Tibial nerve (tissue), 4 donors: ENCODE results near the gene MTMR3. TPM values are rescaled to one million over a fixed set of nuclear protein-coding genes. Genes with fewer than 3 reads are reported as not detected.

ENCODE experiments used
- DNase-seq, 2 donors: peaks; one replicate each; pipeline ENCODE4 v3.0.0-alpha.2; 2019; ENCODE audit warnings: low spot score in 2 of 2
- H3K27ac ChIP-seq, 4 donors: fragments of 200-600 bp; sonication (generic) in 3 of 4; one replicate each; pipeline ENCODE4 v1.5.1; 2017 to 2019; ENCODE audit warnings: mild to moderate bottlenecking in 1 of 4
- H3K27me3 ChIP-seq, 2 donors: fragments of 200-600 bp; sonication (generic) in 1 of 2; one replicate each; pipeline versions ENCODE4 v1.5.1 to v1.6.0; 2017 to 2019
- H3K36me3 ChIP-seq, 3 donors: fragments of 200-600 bp; sonication (generic); one replicate each; pipeline ENCODE4 v1.5.1; 2018 to 2019
- H3K4me1 ChIP-seq, 4 donors: fragments of 200-600 bp; sonication (generic) in 3 of 4; one replicate each; pipeline ENCODE4 v1.5.1; 2017 to 2019
- H3K4me3 ChIP-seq, 4 donors: fragments of 200-600 bp; sonication (generic) in 3 of 4; one replicate each; pipeline ENCODE4 v1.5.1; 2017 to 2019; ENCODE audit warnings: mild to moderate bottlenecking in 1 of 4, moderate library complexity in 1 of 4
- H3K9me3 ChIP-seq, 4 donors: fragments of 200-600 bp; sonication (generic) in 3 of 4; one replicate each; pipeline ENCODE4 v1.5.1; 2017 to 2019
- CTCF ChIP-seq, 5 experiments: fragments of 200-600 bp in 3 of 5; fragments of 450-650 bp in 2 of 5; sonication (generic) in 3 of 5; IDR thresholded peaks; one replicate each; pipeline ENCODE4 v1.5.1; 2016 to 2019; ENCODE audit warnings: antibody characterized with exemption in 5 of 5, mild to moderate bottlenecking in 3 of 5, moderate library complexity in 2 of 5
- EP300 ChIP-seq, 2 donors: sonication (generic); formaldehyde crosslinking; IDR thresholded peaks; one replicate each; pipeline ENCODE4 v1.6.1; 2017; ENCODE audit warnings: antibody characterized with exemption in 2 of 2, mild to moderate bottlenecking in 1 of 2
- POLR2A ChIP-seq, 2 donors: fragments of 450-650 bp; IDR thresholded peaks; one replicate each; pipeline ENCODE4 v1.6.1; 2017; ENCODE audit warnings: antibody characterized with exemption in 2 of 2, mild to moderate bottlenecking in 2 of 2, moderate library complexity in 2 of 2
- WGBS, 2 donors: methylation state at CpG; one replicate each; pipeline ENCODE4 v1.1.5; 2018; 5-methylcytosine and 5-hydroxymethylcytosine counted together
- total RNA-seq, 4 donors: library from RNA; depleted of rRNA; stranded (reverse); fragments of >200 nt; gene quantifications; one replicate each; pipeline ENCODE4 v1.1.0, GENCODE V29; 2016

Gene MTMR3
- total RNA-seq, 4 donors from 2014 or later, result 56.1 to 91.2 (median 74.5) TPM

GRCh38 chr22:29947410-29948384, 64.7 kb downstream of the MTMR3 start:
- Histone ChIP-seq H3K27ac (no peak overlapping the region), H3K4me1 (peaks cover 0 to 82% (median 12%) of the 10 kb centered on the region in 4 donors), H3K36me3 (no peaks in the 10 kb centered on the region), H3K4me3 (no peak overlapping the region), H3K27me3 (no peaks in the 10 kb centered on the region), H3K9me3 (no peaks in the 10 kb centered on the region)
- no peak for TF ChIP-seq EP300 (IDR thresholded peaks at IDR 0.05)
- no peak for TF ChIP-seq CTCF (IDR thresholded peaks at IDR 0.05)
- no peak for TF ChIP-seq POLR2A (IDR thresholded peaks at IDR 0.05)
- WGBS, 2 donors, result 28 to 33% methylated on average over 4 of the region's 4 CpGs
- no peak for DNase-seq

GRCh38 chr22:29948385-29948769, 65.4 kb downstream of the MTMR3 start:
- H3K4me1 ChIP-seq, result peaks cover 0 to 84% (median 12%) of the 10 kb centered on the region in 4 donors

GRCh38 chr22:29949872-29950271, 66.9 kb downstream of the MTMR3 start:
- no peaks in the 10 kb centered on the region for H3K27me3 ChIP-seq
- no peak overlapping the region for H3K27ac ChIP-seq
- H3K4me1 ChIP-seq, result peaks cover 0 to 75% (median 12%) of the 10 kb centered on the region in 4 donors
- H3K4me3 ChIP-seq, result no peak overlapping the region
- H3K36me3 ChIP-seq, result no peaks in the 10 kb centered on the region
- no peak for TF ChIP-seq CTCF (IDR thresholded peaks at IDR 0.05)
- TF ChIP-seq EP300 (IDR thresholded peaks at IDR 0.05), result no peak
- no peak for TF ChIP-seq POLR2A (IDR thresholded peaks at IDR 0.05)
- H3K9me3 ChIP-seq, result no peaks in the 10 kb centered on the region
- no peak for DNase-seq
- WGBS, 2 donors, result 69 to 83% methylated on average over 3 of the region's 3 CpGs

More at GRCh38 chr22:29948385-29948769, 65.4 kb downstream of the MTMR3 start:
- Histone ChIP-seq H3K4me3 (no peak overlapping the region), H3K27ac (no peak overlapping the region), H3K36me3 (no peaks in the 10 kb centered on the region), H3K9me3 (no peaks in the 10 kb centered on the region), H3K27me3 (no peaks in the 10 kb centered on the region)
- 51 to 58% methylated on average over 1 of the region's 1 CpG for WGBS, 2 donors
- TF ChIP-seq CTCF (IDR thresholded peaks at IDR 0.05), result no peak
- no peak for TF ChIP-seq POLR2A (IDR thresholded peaks at IDR 0.05)
- TF ChIP-seq EP300 (IDR thresholded peaks at IDR 0.05), result no peak
- DNase-seq, result no peak

GRCh38 chr22:29951791-29952413, 68.9 kb downstream of the MTMR3 start:
- no peak for DNase-seq
- peaks cover 0 to 60% (median 12%) of the 10 kb centered on the region in 4 donors for H3K4me1 ChIP-seq
- no peak overlapping the region for H3K4me3 ChIP-seq
- no peak overlapping the region for H3K27ac ChIP-seq
- H3K9me3 ChIP-seq, result no peaks in the 10 kb centered on the region
- H3K36me3 ChIP-seq, result no peaks in the 10 kb centered on the region
- no peaks in the 10 kb centered on the region for H3K27me3 ChIP-seq
- TF ChIP-seq POLR2A (IDR thresholded peaks at IDR 0.05), result no peak
- WGBS, 2 donors, result 81 to 82% methylated on average over 8 of the region's 8 CpGs

- H3K4me3 ChIP-seq, result no peak overlapping the region
- H3K27me3 ChIP-seq, result no peaks in the 10 kb centered on the region
- no peaks in the 10 kb centered on the region for H3K9me3 ChIP-seq
- TF ChIP-seq POLR2A (IDR thresholded peaks at IDR 0.05) (no peak), EP300 (IDR thresholded peaks at IDR 0.05) (no peak), CTCF (IDR thresholded peaks at IDR 0.05) (no peak)
- H3K27ac ChIP-seq, result no peak overlapping the region
- peaks cover 0 to 39% (median 3%) of the 10 kb centered on the region in 4 donors for H3K4me1 ChIP-seq
- WGBS, 2 donors, result 85 to 92% methylated on average over 9 of the region's 9 CpGs
- no peak for DNase-seq
- no peaks in the 10 kb centered on the region for H3K36me3 ChIP-seq
Observed at GRCh38 chr22:29954203-29954855, 71.4 kb downstream of the MTMR3 start.
